NCI-H524 treated with DMSO at 0.1 percent for 48 hours (cell line): ENCODE data around the gene AATF.

ENCODE experiments used
- DNase-seq: peaks from one replicate; lab custom pipeline; 2025; lab: John Stamatoyannopoulos, UW

AATF gene

DNA sequence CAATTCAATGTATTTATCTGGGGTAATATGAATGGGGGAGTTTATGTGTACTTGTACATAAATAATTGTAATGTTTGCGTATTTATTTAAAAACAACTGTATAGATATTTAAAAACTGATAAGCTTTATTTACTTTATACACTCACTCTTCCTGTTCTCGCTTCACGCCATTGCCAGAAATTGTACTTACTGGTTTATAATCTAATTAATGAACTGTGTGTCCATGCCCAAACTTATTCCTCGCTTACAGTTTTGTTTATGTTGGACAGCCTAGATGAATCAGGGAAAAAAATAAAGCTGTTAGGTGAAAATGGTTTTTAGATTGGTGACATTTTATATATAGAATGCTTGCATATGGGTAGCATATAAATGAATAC is 30.8 kb downstream of the AATF start:
- no peak for DNase-seq

DNA sequence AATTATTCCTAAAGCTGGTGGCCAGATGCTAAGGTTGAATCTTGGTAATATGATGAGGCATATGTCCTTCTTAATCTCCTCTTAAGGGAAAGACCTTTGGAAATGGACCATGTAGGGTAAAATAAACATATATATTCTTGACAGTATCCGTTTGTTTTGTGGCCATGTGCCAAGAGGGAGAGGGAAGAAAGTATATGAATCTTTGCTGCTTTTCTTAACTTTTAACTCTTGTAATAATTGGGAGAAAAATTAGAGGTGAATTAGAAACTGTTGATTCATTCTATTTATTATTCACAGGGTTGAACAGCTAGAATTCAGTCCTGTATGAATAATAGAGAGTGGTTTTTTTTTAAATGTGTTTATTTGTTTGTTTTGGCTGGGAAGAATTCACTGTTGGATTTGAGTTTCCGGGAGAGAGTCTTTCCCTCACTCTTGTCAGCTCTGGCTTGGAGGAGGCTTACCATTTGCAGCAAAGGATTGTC is 31.6 kb downstream of the AATF start:
- DNase-seq: peak; percentile 95

- no peak for DNase-seq
Observed at GRCh38 chr17:36983618-36984017, 34.9 kb downstream of the AATF start.

- no peak for DNase-seq
Observed at GRCh38 chr17:36989173-36989572, 40.4 kb downstream of the AATF start.

GRCh38 chr17:36992701-36993100 is 43.9 kb downstream of the AATF start:
- DNase-seq: no peak

GRCh38 chr17:36993227-36993626 is 44.5 kb downstream of the AATF start:
- DNase-seq: no peak

GRCh38 chr17:36994438-36994837 is 45.7 kb downstream of the AATF start:
- DNase-seq: no peak

DNA sequence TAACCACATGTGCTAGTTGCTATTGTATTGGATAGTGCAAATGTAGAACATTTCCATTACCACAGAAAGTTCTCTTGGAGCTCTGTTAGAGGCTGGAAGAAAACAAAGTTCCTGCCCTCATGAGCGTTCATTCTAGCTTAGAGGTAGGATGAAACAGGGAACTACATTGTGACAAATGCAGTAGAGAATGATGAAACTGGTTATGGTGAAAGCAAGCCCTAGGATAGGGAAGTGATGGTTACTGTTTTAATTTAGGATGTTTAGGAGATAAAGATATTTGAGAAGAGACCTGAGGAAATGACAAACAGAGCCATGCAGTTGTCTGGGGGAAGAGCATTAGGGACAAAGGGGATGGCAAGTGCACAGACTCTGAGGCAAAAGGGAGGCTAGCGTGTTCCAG is 50.7 kb downstream of the AATF start:
- DNase-seq: no peak

GRCh38 chr17:37016780-37017179 is 68.0 kb downstream of the AATF start:
- DNase-seq: no peak

DNA sequence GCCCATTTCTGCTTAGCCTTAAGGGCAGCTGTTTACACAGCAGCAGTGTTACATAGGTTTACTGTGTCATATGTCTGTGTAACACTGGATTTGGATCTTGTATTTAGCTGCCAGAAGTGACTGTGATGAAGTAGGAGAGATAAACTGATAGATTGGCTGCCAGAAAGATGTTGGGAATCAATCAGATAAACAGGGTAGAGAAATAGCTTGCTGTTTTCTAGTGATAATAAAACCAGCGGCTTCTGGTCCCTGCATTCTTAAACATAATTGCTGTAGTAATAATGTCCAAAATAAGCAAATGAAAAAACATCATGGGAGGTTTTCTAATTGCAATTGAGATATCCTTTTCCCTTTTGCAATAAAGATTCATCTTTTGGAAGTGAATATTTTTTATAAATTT is 68.7 kb downstream of the AATF start:
- no peak for DNase-seq

DNA sequence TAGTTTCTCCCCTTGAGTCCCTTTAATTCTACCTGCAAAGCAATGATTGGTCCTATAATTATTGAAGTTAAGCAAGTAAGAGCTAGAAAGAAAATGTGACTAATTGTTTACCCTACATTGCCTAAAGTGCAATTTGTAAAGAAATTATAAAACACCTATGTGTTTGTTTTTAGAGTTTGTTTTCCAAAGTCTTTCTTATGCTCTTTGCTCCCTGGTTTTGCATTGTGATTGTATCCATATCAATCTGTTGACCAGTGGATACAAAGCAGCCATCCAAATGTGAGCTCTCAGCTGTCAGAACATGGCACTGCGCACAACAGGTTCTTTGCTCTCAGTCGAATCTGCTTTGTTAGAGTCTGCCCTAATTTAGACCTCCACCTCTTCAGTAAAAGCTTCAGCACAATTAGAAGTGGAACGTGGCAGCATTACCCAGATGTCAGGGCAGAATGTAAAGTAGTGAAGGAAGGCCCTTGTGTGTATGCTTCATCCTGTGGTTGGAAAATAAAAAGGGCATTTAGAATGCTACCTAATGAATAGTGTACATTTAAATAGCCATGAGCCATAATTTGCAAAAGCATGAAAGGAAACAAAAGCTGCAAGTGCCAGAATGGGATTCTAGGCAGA is 70.5 kb downstream of the AATF start:
- DNase-seq: no peak

DNA sequence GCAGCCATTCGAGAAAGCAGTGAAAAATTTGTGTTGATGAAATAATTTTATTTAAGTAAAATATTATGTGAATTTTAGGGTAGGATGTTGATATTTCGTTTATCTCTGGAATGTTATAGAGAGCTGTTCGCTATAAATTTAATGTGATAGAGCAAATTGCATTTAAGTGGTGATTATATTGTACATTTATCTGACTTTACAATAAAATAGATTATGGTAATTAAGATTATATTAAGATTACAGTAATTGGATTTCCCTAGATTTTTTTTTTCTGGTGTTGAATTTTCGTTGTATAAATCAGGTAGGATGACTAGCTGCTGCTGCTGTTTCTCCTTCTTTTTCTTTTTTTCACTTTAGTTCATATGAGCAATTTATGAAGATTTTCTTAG is 71.0 kb downstream of the AATF start:
- DNase-seq: no peak

DNA sequence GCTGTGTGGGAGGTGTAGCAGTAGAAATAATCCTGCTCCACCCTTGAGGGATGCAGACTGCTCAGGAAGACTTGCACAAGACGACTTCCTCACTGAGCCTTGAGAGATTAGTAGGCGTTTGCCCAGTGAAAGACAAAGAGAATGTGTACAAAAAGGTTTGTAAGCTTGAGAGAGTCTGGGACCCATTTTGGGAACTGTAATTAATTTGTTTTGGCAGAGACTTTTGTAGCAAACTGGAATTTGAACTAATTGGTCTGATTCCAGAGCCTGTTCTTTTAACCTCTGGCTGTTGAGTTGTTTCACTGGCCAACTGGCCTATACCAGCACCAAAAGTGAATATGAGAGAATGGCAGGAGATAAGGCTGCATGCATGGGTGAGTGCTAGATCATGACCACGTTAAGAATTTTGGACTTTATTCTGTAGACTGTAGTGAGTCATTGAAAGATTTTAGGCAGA is 75.5 kb downstream of the AATF start:
- no peak for DNase-seq

DNA sequence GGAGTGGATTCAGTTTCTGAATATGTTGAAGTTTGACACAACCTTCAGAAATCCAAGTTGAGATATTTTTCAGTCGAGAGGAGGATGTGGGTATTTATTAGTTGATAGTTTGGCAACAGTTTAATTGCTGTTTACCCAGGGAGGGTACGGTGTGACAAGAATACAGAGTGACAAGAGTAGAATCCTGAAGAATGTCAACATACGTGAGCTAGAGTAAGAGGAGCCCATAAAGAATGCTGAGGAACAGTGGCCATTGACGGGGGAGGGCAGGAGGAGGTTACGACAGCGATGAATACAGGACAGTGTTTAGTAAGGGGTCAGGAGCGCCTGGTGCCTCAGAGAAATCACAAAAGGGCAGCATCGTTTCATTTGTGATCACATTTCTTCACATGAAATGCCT is 76.5 kb downstream of the AATF start:
- no peak for DNase-seq

DNA sequence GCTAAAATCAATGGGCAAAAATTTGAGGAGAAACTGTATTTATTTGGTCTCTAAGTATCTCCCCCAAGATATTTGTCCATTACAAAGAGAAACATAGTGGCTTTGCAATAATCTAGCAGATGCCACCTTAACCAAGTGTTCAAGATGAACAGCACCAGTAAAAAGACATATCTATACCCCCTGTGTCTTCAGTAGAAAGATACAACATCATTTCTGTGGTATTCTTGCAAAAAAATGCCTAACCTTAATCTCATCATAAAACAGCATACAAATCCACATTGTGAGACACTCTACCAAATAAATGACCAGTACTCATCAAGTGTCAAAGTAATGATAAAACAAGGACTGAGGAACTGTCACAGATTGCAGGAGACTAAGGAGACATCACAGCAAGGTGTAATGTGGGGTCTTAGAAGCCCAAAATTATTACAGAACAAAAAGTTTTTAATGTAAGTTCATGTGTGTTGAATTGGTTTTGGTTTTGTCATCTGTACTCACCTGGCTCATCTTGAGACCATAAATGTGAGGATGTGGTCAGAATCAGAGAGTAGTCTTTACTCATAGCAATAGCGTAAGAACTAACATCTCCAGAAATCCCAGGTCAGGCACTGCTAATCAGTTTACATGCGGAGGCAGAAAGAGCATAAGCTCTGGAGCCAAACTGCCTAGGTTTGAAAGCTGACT is 77.2 kb downstream of the AATF start:
- no peak for DNase-seq

DNA sequence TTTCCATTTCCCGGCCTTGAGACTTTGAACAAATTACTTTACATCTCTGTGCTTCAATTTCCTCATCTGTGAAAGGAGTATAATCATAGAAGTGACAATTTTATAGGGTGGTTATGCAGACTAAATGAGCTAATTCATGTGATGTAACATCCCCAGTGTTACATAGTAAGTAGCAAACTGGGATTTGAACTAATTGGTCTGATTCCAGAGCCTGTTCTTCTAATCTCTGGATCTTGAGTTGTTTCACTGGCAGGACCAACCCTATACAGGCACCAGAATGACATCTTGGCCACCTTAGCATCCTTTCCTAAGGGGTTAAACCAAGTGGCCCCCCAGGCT is 77.7 kb downstream of the AATF start:
- DNase-seq: no peak

DNA sequence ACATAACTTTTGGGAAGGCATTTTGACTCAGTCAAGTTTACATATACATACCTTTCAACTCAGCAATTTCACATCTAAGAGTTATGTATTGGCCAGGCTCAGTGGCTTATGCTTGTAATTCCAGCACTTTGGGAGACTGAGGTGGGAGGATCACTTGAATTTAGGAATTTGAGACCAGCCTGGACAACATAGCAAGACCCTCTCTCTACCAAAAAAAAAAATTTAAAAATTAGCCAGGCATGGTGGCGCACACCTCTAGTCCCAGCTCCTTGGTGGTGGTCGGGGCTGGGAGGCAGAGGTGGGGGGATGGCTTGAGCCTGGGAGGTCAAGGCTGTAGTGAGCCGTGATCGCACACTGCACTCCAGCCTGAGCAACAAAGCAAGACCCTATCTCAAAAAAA is 79.3 kb downstream of the AATF start:
- DNase-seq: no peak

DNA sequence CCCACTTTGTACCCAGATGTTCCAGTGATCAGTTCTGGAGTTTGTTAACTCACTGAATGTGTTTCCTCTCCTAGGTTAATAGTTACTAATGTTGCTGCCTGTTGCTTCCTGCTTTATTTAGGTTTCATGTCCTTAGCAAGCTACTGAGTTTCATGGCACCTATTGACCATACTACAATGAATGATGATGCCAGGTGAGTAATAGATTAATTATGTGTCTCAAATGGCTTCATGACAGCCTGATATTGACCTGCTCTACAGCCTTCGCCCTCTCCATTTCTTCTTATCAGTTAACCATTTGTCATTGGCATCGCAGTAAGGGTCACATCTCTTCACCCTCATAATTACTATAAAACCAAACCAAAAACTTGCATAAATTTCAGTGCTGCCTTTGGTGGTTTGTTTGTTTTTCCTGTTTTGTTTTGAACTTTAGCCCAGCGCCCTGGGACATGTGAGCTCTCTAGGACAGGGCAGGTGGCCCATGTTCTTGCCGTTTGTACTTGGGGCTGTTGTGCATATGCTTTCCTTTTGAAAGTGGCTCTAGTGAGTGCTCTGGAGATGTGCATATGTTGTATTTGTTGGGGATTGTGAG is 82.8 kb downstream of the AATF start:
- DNase-seq: no peak

GRCh38 chr17:37037590-37038155 is 88.9 kb downstream of the AATF start:
- DNase-seq: no peak

GRCh38 chr17:37039269-37039668 is 90.5 kb downstream of the AATF start:
- DNase-seq: no peak

DNA sequence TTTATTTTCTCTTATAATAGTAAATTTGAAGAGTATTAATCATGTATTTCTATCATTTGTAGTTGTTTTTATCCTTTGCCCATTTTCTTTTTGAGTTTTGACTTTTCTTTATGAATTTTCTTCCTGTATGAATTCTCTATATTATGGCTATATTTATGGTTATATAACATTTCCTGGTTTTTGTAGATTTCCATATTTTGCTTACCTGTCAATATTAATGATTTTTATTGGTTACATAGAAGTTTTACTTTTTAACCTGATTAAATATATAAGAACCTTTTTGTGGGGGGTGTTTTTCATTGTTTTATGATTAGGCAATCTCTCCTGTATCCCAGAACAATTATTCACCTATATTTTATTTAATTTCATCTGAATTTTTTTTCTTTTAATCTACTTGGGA is 93.2 kb downstream of the AATF start:
- DNase-seq: no peak

DNA sequence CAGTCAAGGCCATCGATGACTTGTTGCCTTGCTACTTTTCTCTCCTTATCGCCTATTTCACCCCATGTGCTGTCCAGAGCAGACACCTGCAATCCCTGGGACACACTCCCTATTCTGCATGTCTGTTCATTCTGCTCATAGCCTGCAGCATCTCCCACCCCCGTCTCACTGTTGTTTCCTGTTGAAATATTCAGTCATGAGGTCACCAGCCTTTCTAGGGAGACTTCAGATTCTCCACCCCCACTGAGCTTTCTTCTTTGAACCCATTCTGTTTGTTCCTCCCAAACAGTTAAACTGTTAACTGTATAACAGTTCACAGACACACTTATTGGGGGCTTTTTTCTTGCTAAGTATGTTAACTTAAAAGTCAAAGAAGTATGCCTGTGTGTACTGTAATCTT is 94.4 kb downstream of the AATF start:
- DNase-seq: no peak

DNA sequence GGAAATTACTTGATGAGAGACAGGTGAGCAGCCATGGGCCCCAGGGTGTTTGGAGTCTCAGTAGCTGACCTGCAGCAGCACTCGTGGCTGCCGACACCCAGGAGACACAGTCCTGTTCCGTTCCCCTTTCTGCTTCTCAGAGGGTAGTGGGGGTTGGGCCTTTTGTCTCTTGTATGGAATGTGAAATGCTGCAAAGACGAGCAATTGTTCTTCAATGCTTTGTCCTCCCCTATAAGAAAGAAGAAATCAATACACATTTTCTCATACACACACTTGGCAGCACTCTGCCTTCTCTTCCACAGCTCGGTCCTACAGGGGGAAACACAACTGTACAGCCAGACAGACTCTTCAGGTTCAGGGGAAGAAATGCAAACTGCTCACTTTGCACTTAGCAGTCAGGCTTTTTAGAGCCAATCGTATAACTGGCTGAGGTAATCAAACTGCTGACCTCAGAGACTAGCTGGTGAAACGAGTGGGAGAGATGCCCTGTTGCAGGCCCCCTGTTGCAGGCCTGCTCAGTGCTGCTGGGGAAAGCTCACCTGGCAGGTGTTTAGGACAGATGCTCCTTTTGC is 96.7 kb downstream of the AATF start:
- DNase-seq: no peak
